ENCODE data around the gene ELOVL7. TPM values are rescaled to one million over a fixed set of nuclear protein-coding genes. Genes with fewer than 3 reads are reported as not detected.
"Not testable (repeated sequence)": the region's sequence is repeated elsewhere in the genome, so short reads cannot be mapped to it uniquely, and the experiment has no call there.

The ELOVL7 gene
- total RNA-seq, 1 experiment from 2014 or later: 0.77 TPM

- Histone ChIP-seq H3K9me3 (replicated peaks) (no peaks in the 10 kb centered on the region), H3K27me3 (no peaks in the 10 kb centered on the region), H3K36me3 (no peaks in the 10 kb centered on the region), H3K4me3 (no peak overlapping the region), H3K4me1 (no peaks in the 10 kb centered on the region), H3K27ac (no peak overlapping the region)
- DNase-seq: no peak
These were observed 23.2 kb downstream of the ELOVL7 start for GRCh38 chr5:60820593-60821487.

- not testable (repeated sequence) for H3K27me3 ChIP-seq; H3K27ac ChIP-seq; DNase-seq; H3K9me3 ChIP-seq (replicated peaks); H3K36me3 ChIP-seq; H3K4me1 ChIP-seq; H3K4me3 ChIP-seq
These were observed 27.9 kb downstream of the ELOVL7 start for GRCh38 chr5:60816138-60816537.

GRCh38 chr5:60814498-60814897, 29.6 kb downstream of the ELOVL7 start:
- Histone ChIP-seq H3K4me1 (no peaks in the 10 kb centered on the region), H3K4me3 (no peak overlapping the region), H3K27ac (no peak overlapping the region), H3K36me3 (no peaks in the 10 kb centered on the region), H3K9me3 (replicated peaks) (no peaks in the 10 kb centered on the region), H3K27me3 (no peaks in the 10 kb centered on the region)
- no peak for DNase-seq

- Histone ChIP-seq H3K4me3 (no peak overlapping the region), H3K36me3 (no peaks in the 10 kb centered on the region), H3K9me3 (replicated peaks) (no peaks in the 10 kb centered on the region), H3K27ac (no peak overlapping the region), H3K27me3 (no peaks in the 10 kb centered on the region), H3K4me1 (no peaks in the 10 kb centered on the region)
- DNase-seq: no peak
These were observed 31.6 kb downstream of the ELOVL7 start for GRCh38 chr5:60812426-60812825.

- no peak for DNase-seq
- Histone ChIP-seq H3K4me1 (no peaks in the 10 kb centered on the region), H3K36me3 (no peaks in the 10 kb centered on the region)
These were observed 33.0 kb downstream of the ELOVL7 start for GRCh38 chr5:60811105-60811504.

GRCh38 chr5:60810438-60811085, 33.5 kb downstream of the ELOVL7 start:
- Histone ChIP-seq H3K9me3 (replicated peaks) (no peaks in the 10 kb centered on the region), H3K4me3 (no peak overlapping the region), H3K4me1 (no peaks in the 10 kb centered on the region), H3K27me3 (no peaks in the 10 kb centered on the region), H3K27ac (no peak overlapping the region), H3K36me3 (no peaks in the 10 kb centered on the region)
- DNase-seq: no peak

More at GRCh38 chr5:60811105-60811504, 33.0 kb downstream of the ELOVL7 start:
- H3K27ac ChIP-seq: no peak overlapping the region
- H3K27me3 ChIP-seq: no peaks in the 10 kb centered on the region
- no peaks in the 10 kb centered on the region for H3K9me3 ChIP-seq (replicated peaks)
- no peak overlapping the region for H3K4me3 ChIP-seq

GRCh38 chr5:60809891-60810425, 34.1 kb downstream of the ELOVL7 start:
- H3K9me3 ChIP-seq (replicated peaks): no peaks in the 10 kb centered on the region
- H3K27ac ChIP-seq: no peak overlapping the region
- no peaks in the 10 kb centered on the region for H3K27me3 ChIP-seq
- no peak overlapping the region for H3K4me3 ChIP-seq
- no peak for DNase-seq
- no peaks in the 10 kb centered on the region for H3K4me1 ChIP-seq
- no peaks in the 10 kb centered on the region for H3K36me3 ChIP-seq

GRCh38 chr5:60806591-60807243, 37.4 kb downstream of the ELOVL7 start:
- no peaks in the 10 kb centered on the region for H3K27me3 ChIP-seq
- H3K36me3 ChIP-seq: no peaks in the 10 kb centered on the region
- H3K4me3 ChIP-seq: no peak overlapping the region
- H3K27ac ChIP-seq: no peak overlapping the region
- no peaks in the 10 kb centered on the region for H3K4me1 ChIP-seq
- H3K9me3 ChIP-seq (replicated peaks): no peaks in the 10 kb centered on the region
- no peak for DNase-seq

- Histone ChIP-seq H3K4me3 (no peak overlapping the region), H3K4me1 (no peaks in the 10 kb centered on the region), H3K27ac (no peak overlapping the region), H3K9me3 (replicated peaks) (no peaks in the 10 kb centered on the region), H3K36me3 (no peaks in the 10 kb centered on the region), H3K27me3 (no peaks in the 10 kb centered on the region)
- no peak for DNase-seq
These were observed 38.6 kb downstream of the ELOVL7 start for GRCh38 chr5:60805463-60805862.

GRCh38 chr5:60803712-60804111, 40.4 kb downstream of the ELOVL7 start:
- Histone ChIP-seq H3K27me3 (no peaks in the 10 kb centered on the region), H3K9me3 (replicated peaks) (no peaks in the 10 kb centered on the region), H3K4me3 (no peak overlapping the region), H3K4me1 (no peaks in the 10 kb centered on the region), H3K27ac (no peak overlapping the region), H3K36me3 (no peaks in the 10 kb centered on the region)
- no peak for DNase-seq

GRCh38 chr5:60802986-60803385, 41.1 kb downstream of the ELOVL7 start:
- Histone ChIP-seq H3K4me3 (no peak overlapping the region), H3K36me3 (no peaks in the 10 kb centered on the region), H3K27me3 (no peaks in the 10 kb centered on the region), H3K27ac (no peak overlapping the region), H3K4me1 (no peaks in the 10 kb centered on the region), H3K9me3 (replicated peaks) (no peaks in the 10 kb centered on the region)
- DNase-seq: no peak

GRCh38 chr5:60802226-60802625, 41.8 kb downstream of the ELOVL7 start:
- DNase-seq: no peak
- no peaks in the 10 kb centered on the region for H3K27me3 ChIP-seq
- no peaks in the 10 kb centered on the region for H3K9me3 ChIP-seq (replicated peaks)
- no peak overlapping the region for H3K4me3 ChIP-seq
- no peaks in the 10 kb centered on the region for H3K4me1 ChIP-seq
- H3K36me3 ChIP-seq: no peaks in the 10 kb centered on the region
- H3K27ac ChIP-seq: no peak overlapping the region

GRCh38 chr5:60797482-60798153, 46.5 kb downstream of the ELOVL7 start:
- DNase-seq: no peak
- no peaks in the 10 kb centered on the region for H3K27me3 ChIP-seq
- H3K36me3 ChIP-seq: no peaks in the 10 kb centered on the region
- no peaks in the 10 kb centered on the region for H3K9me3 ChIP-seq (replicated peaks)
- H3K4me3 ChIP-seq: no peak overlapping the region
- H3K27ac ChIP-seq: no peak overlapping the region
- no peaks in the 10 kb centered on the region for H3K4me1 ChIP-seq

GRCh38 chr5:60795424-60795950, 48.6 kb downstream of the ELOVL7 start:
- not testable (repeated sequence) for H3K27ac ChIP-seq; DNase-seq; H3K36me3 ChIP-seq; H3K4me1 ChIP-seq; H3K9me3 ChIP-seq (replicated peaks); H3K27me3 ChIP-seq; H3K4me3 ChIP-seq

All from SJCRH30 (cell line).